ENCODE measurements around the gene APEH.

DNA sequence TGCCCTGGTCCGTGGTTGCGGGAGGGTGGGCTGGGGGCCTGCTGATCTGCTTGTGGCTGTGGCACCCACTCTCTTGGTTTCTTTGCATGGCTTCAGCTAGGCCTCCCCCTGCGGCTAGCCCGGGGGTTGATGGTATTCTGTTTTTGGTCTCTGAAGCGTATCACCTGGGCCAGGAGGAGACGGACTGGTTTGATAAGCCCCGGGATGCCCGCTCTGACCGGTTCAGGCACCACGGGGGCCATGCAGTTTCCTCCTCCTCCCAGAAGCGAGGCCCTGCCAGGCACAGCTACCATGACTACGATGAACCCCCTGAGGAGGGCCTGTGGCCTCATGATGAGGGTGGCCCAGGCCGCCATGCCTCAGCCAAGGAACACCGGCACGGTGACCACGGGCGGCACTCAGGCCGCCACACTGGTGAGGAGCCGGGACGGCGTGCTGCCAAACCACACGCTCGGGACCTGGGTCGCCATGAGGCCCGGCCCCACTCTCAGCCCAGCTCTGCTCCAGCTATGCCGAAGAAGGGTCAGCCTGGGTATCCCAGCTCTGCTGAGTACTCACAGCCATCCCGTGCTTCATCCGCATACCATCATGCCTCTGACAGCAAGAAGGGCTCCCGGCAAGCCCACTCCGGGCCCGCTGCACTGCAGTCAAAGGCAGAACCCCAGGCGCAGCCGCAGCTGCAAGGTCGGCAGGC, 11.3 kb upstream of the APEH start:
- TF ChIP-seq, protein P1, sequence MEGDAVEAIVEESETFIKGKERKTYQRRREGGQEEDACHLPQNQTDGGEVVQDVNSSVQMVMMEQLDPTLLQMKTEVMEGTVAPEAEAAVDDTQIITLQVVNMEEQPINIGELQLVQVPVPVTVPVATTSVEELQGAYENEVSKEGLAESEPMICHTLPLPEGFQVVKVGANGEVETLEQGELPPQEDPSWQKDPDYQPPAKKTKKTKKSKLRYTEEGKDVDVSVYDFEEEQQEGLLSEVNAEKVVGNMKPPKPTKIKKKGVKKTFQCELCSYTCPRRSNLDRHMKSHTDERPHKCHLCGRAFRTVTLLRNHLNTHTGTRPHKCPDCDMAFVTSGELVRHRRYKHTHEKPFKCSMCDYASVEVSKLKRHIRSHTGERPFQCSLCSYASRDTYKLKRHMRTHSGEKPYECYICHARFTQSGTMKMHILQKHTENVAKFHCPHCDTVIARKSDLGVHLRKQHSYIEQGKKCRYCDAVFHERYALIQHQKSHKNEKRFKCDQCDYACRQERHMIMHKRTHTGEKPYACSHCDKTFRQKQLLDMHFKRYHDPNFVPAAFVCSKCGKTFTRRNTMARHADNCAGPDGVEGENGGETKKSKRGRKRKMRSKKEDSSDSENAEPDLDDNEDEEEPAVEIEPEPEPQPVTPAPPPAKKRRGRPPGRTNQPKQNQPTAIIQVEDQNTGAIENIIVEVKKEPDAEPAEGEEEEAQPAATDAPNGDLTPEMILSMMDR (IDR thresholded peaks at IDR 0.05): no peak
- TF ChIP-seq POLR2A (IDR thresholded peaks at IDR 0.05): no peak

Measured in body of pancreas (tissue), 4 donors.